SK-N-MC (cell line): ENCODE measurements around the gene TMEM203.

Experiments used
- DNase-seq: peaks from one replicate; pipeline ENCODE4 v3.0.0-alpha.2; 2011; ENCODE audit warnings: low read depth, low spot score
- H3K27ac ChIP-seq: fragments of 200-600 bp; sonication (generic); 2 replicates; pipeline ENCODE4 v1.5.1; 2016; ENCODE audit warnings: mixed run types
- H3K36me3 ChIP-seq: fragments of 200-600 bp; sonication (generic); 2 replicates; pipeline ENCODE4 v1.6.1; 2017; ENCODE audit warnings: antibody characterized with exemption, low read length, mixed read lengths; ENCODE audit not compliant: insufficient read depth
- H3K4me3 ChIP-seq: fragments of 200-600 bp; sonication (generic); 2 replicates; pipeline ENCODE4 v1.5.1; 2016
- H3K9ac ChIP-seq: fragments of 200-600 bp; sonication (generic); 2 replicates; pipeline ENCODE4 v1.8.0; 2017; ENCODE audit warnings: mixed run types, mixed read lengths; ENCODE audit not compliant: insufficient read length
- H3K9me3 ChIP-seq: fragments of 200-600 bp; sonication (generic); 2 replicates; pipeline ENCODE4 v1.6.1; 2017; ENCODE audit warnings: low read depth, mild to moderate bottlenecking, antibody characterized with exemption, low read length, moderate library complexity, mixed read lengths
- EZH2 ChIP-seq: fragments of 200-600 bp; sonication (generic); IDR thresholded peaks from one replicate; pipeline ENCODE4 v1.6.1; 2017; ENCODE audit warnings: antibody characterized with exemption
- FOXP2 ChIP-seq: optimal IDR thresholded peaks from 2 replicates; pipeline ENCODE3; 2011; ENCODE audit warnings: mild to moderate bottlenecking, moderate library complexity; ENCODE audit not compliant: insufficient read depth; ENCODE audit errors: extremely low read length, control extremely low read depth
- POLR2AphosphoS5 ChIP-seq: IDR thresholded peaks from 2 replicates; pipeline ENCODE4 v1.6.1; 2012; ENCODE audit warnings: mild to moderate bottlenecking, low read depth, low read length, borderline replicate concordance

The TMEM203 gene

GRCh38 chr9:137190315-137190856 is 15.1 kb downstream of the TMEM203 start:
- Histone ChIP-seq H3K36me3 (peaks cover 6% of the 10 kb centered on the region; the same call in 1 of the 2 replicates), H3K4me3 (no peak overlapping the region), H3K9ac (no peak overlapping the region), H3K27ac (no peak overlapping the region), H3K9me3 (no peaks in the 10 kb centered on the region)
- no peak for TF ChIP-seq POLR2AphosphoS5
- no peak for TF ChIP-seq EZH2
- TF ChIP-seq FOXP2, result no peak
- DNase-seq, result no peak

GRCh38 chr9:137189297-137190295 is 15.9 kb downstream of the TMEM203 start:
- H3K9me3 ChIP-seq, result no peaks in the 10 kb centered on the region
- H3K4me3 ChIP-seq, result peak overlapping the region; percentile 97
- no peak overlapping the region for H3K27ac ChIP-seq
- no peak for DNase-seq
- peaks cover 6% of the 10 kb centered on the region; the same call in 1 of the 2 replicates for H3K36me3 ChIP-seq
- TF ChIP-seq EZH2 (no peak), FOXP2 (no peak), POLR2AphosphoS5 (no peak)
- H3K9ac ChIP-seq, result peak overlapping the region; percentile 96

- TF ChIP-seq FOXP2 (peak; percentile 85), EZH2 (no peak), POLR2AphosphoS5 (peak; percentile 94)
- H3K4me3 ChIP-seq, result peak within 1 kb of the TSS; percentile 97
- DNase-seq, result peak; percentile 16
- peak within 1 kb of the TSS; percentile 89 for H3K27ac ChIP-seq
- peak within 1 kb of the TSS; percentile 96 for H3K9ac ChIP-seq
- H3K36me3 ChIP-seq, result peaks cover 6% of the 10 kb centered on the region; the same call in 1 of the 2 replicates
- H3K9me3 ChIP-seq, result no peaks in the 10 kb centered on the region
Measured at GRCh38 chr9:137188490-137189296, 16.8 kb downstream of the TMEM203 start, which contains the start of the genes ANAPC2 and SSNA1. Gene ANAPC2, minus strand, starts transcription at chr9:137188560. Its CDS starts 28 bp downstream, at chr9:137188532. Gene SSNA1, plus strand, starts transcription at chr9:137188676. Its CDS starts 51 bp downstream, at chr9:137188727.

GRCh38 chr9:137188086-137188489 is 17.4 kb downstream of the TMEM203 start:
- H3K9me3 ChIP-seq, result no peaks in the 10 kb centered on the region
- peak overlapping the region; percentile 97 for H3K4me3 ChIP-seq
- no peak for DNase-seq
- peaks cover 12% of the 10 kb centered on the region; the same call in 1 of the 2 replicates for H3K36me3 ChIP-seq
- H3K27ac ChIP-seq, result peak overlapping the region; percentile 62
- no peak for TF ChIP-seq POLR2AphosphoS5
- no peak for TF ChIP-seq EZH2
- TF ChIP-seq FOXP2, result no peak
- peak overlapping the region; percentile 96 for H3K9ac ChIP-seq

- TF ChIP-seq POLR2AphosphoS5 (no peak), EZH2 (no peak), FOXP2 (no peak)
- Histone ChIP-seq H3K9ac (peak overlapping the region; percentile 96), H3K4me3 (peak overlapping the region; percentile 97)
Measured at GRCh38 chr9:137187386-137187785, 18.1 kb downstream of the TMEM203 start.

GRCh38 chr9:137186385-137186784 is 19.1 kb downstream of the TMEM203 start:
- no peak for DNase-seq
- H3K9me3 ChIP-seq, result no peaks in the 10 kb centered on the region
- peaks cover 14% of the 10 kb centered on the region; the same call in 1 of the 2 replicates for H3K36me3 ChIP-seq
- TF ChIP-seq EZH2 (no peak), POLR2AphosphoS5 (no peak), FOXP2 (no peak)
- no peak overlapping the region for H3K4me3 ChIP-seq
- H3K9ac ChIP-seq, result no peak overlapping the region
- no peak overlapping the region for H3K27ac ChIP-seq

More at GRCh38 chr9:137187386-137187785, 18.1 kb downstream of the TMEM203 start:
- Histone ChIP-seq H3K9me3 (no peaks in the 10 kb centered on the region), H3K36me3 (peaks cover 14% of the 10 kb centered on the region; the same call in 1 of the 2 replicates), H3K27ac (no peak overlapping the region)
- no peak for DNase-seq

- peaks cover 14% of the 10 kb centered on the region; the same call in 1 of the 2 replicates for H3K36me3 ChIP-seq
- no peak overlapping the region for H3K9ac ChIP-seq
- no peak overlapping the region for H3K4me3 ChIP-seq
- no peaks in the 10 kb centered on the region for H3K9me3 ChIP-seq
- no peak overlapping the region for H3K27ac ChIP-seq
- no peak for DNase-seq
- TF ChIP-seq EZH2, result no peak
- TF ChIP-seq FOXP2, result no peak
- no peak for TF ChIP-seq POLR2AphosphoS5
Measured at GRCh38 chr9:137185921-137186320, 19.5 kb downstream of the TMEM203 start.
